H1 (cell line): Measurements from ENCODE around the gene CFAP65. TPM values are rescaled to one million over a fixed set of nuclear protein-coding genes. Genes with fewer than 3 reads are reported as not detected.
A peak's percentile ranks its signal among the peaks of the same experiment; 100 is the strongest.

Experiments
- CTCF ChIA-PET: fragments of 300-600 bp; sonication (Branson Sonifier 250); formaldehyde crosslinking; loops from one replicate; lab custom pipeline; 2021; ENCODE audit not compliant: partially characterized antibody; lab: Charles Lee
- POLR2A ChIA-PET: fragments of 300-600 bp; sonication (Branson Sonifier 250); formaldehyde crosslinking; loops from one replicate; lab custom pipeline; 2021; ENCODE audit warnings: inconsistent platforms; ENCODE audit not compliant: partially characterized antibody; lab: Charles Lee
- DNase-seq, 2 experiments: peaks; one replicate each; pipeline versions ENCODE4 v3.0.0 to v3.0.0-alpha.2; 2010 to 2022; ENCODE audit warnings: low spot score in 2 of 2, low read depth in 1 of 2, mixed read lengths in 1 of 2
- FAIRE-seq: peaks from 2 replicates; lab custom pipeline; 2011; peaks lifted over from hg19 to GRCh38; lab: Jason Lieb, UNC
- H2AFZ ChIP-seq: 2 replicates; pipeline ENCODE4 v1.8.1; 2012; ENCODE audit warnings: low read length, inconsistent platforms
- H2AK5ac ChIP-seq: 2 replicates; pipeline ENCODE4 v1.6.1; 2013; ENCODE audit warnings: low read depth, low read length
- H2BK120ac ChIP-seq: replicated peaks from 2 replicates; pipeline ENCODE3; 2013; ENCODE audit warnings: low read depth, low read length, inconsistent platforms
- H2BK12ac ChIP-seq: 2 replicates; pipeline ENCODE4 v1.6.1; 2013; ENCODE audit warnings: low read depth, low read length
- H2BK15ac ChIP-seq: 2 replicates; pipeline ENCODE4 v1.6.1; 2013; ENCODE audit warnings: low read length
- H2BK20ac ChIP-seq: 2 replicates; pipeline ENCODE4 v1.6.1; 2013; ENCODE audit warnings: low read length
- H2BK5ac ChIP-seq: 2 replicates; pipeline ENCODE4 v1.6.1; 2013; ENCODE audit warnings: low read depth, low read length
- H3K14ac ChIP-seq: 2 replicates; pipeline ENCODE4 v1.6.1; 2013; ENCODE audit warnings: inconsistent platforms; ENCODE audit not compliant: insufficient read length
- H3K18ac ChIP-seq: 2 replicates; pipeline ENCODE4 v1.6.1; 2013; ENCODE audit warnings: low read length; ENCODE audit errors: extremely low read depth
- H3K23ac ChIP-seq: 2 replicates; pipeline ENCODE4 v1.6.1; 2013; ENCODE audit warnings: inconsistent platforms; ENCODE audit not compliant: insufficient read length
- H3K23me2 ChIP-seq: 2 replicates; pipeline ENCODE4 v1.6.1; 2013; ENCODE audit warnings: low read depth, low read length
- H3K27ac ChIP-seq: 2 replicates; pipeline ENCODE4 v1.6.1; 2011; ENCODE audit warnings: low read depth, low read length, inconsistent platforms
- H3K27me3 ChIP-seq, 4 experiments: replicated peaks in 1 of 4; 1 replicate in 1 of 4; 2 replicates in 3 of 4; pipeline versions ENCODE4 v1.6.1 to v1.8.1; 2011 to 2013; ENCODE audit warnings: low read length in 3 of 4, mild to moderate bottlenecking in 3 of 4, inconsistent platforms in 2 of 4, mixed read lengths in 2 of 4, moderate library complexity in 1 of 4; ENCODE audit not compliant: control insufficient read depth in 3 of 4, insufficient read depth in 3 of 4; ENCODE audit errors: extremely low read depth in 1 of 4
- H3K36me3 ChIP-seq, 4 experiments: 2 replicates each; pipeline versions ENCODE4 v1.6.1 to v1.8.1; 2011 to 2013; ENCODE audit warnings: mild to moderate bottlenecking in 4 of 4, low read length in 3 of 4, moderate library complexity in 2 of 4, control low read depth in 1 of 4, inconsistent platforms in 1 of 4; ENCODE audit not compliant: insufficient read depth in 4 of 4, control insufficient read depth in 2 of 4
- H3K4ac ChIP-seq: replicated peaks from 2 replicates; pipeline ENCODE3; 2013; ENCODE audit warnings: low read length, low read depth, mixed read lengths, inconsistent platforms; ENCODE audit not compliant: insufficient read length
- H3K4me1 ChIP-seq, 4 experiments: replicated peaks in 1 of 4; 1 replicate in 1 of 4; 2 replicates in 3 of 4; pipeline versions ENCODE4 v1.6.1 to v1.8.1; 2011 to 2013; ENCODE audit warnings: low read length in 3 of 4, inconsistent platforms in 2 of 4, mixed read lengths in 1 of 4; ENCODE audit not compliant: insufficient read depth in 4 of 4, control insufficient read depth in 3 of 4
- H3K4me2 ChIP-seq, 2 experiments: 2 replicates each; pipeline versions ENCODE4 v1.6.1 to v1.8.1; 2011 to 2013; ENCODE audit warnings: low read depth in 2 of 2, low read length in 2 of 2, control low read depth in 1 of 2, inconsistent platforms in 1 of 2, mild to moderate bottlenecking in 1 of 2; ENCODE audit not compliant: insufficient read depth in 1 of 2
- H3K4me3 ChIP-seq, 4 experiments: fragments of 200-600, 300-600 bp in 1 of 4; sonication (generic), shearing (Covaris generic), sonication (Bioruptor Twin) in 1 of 4; 2 replicates each; pipeline versions ENCODE4 v1.5.1 to v1.8.1; 2011 to 2016; ENCODE audit warnings: low read length in 4 of 4, low read depth in 3 of 4, control low read depth in 2 of 4, inconsistent platforms in 2 of 4, mild to moderate bottlenecking in 2 of 4, mixed read lengths in 1 of 4, moderate library complexity in 1 of 4; ENCODE audit not compliant: insufficient read depth in 2 of 4; ENCODE audit errors: extremely low read depth in 1 of 4
- H3K56ac ChIP-seq: replicated peaks from 2 replicates; pipeline ENCODE3; 2013; ENCODE audit warnings: low read depth, mild to moderate bottlenecking, mixed read lengths, low read length, inconsistent platforms; ENCODE audit not compliant: insufficient read length
- H3K79me1 ChIP-seq: 2 replicates; pipeline ENCODE4 v1.6.1; 2013; ENCODE audit warnings: low read depth, low read length, control low read depth
- H3K79me2 ChIP-seq, 2 experiments: 2 replicates each; pipeline versions ENCODE4 v1.6.1 to v1.8.1; 2012 to 2013; ENCODE audit warnings: low read length in 2 of 2, mild to moderate bottlenecking in 2 of 2, inconsistent platforms in 1 of 2; ENCODE audit not compliant: insufficient read depth in 2 of 2, control insufficient read depth in 1 of 2
- H3K9ac ChIP-seq, 4 experiments: replicated peaks in 1 of 4; 1 replicate in 1 of 4; 2 replicates in 3 of 4; pipeline versions ENCODE4 v1.6.1 to v1.8.1; 2011 to 2013; ENCODE audit warnings: low read depth in 3 of 4, low read length in 3 of 4, control low read depth in 2 of 4, mild to moderate bottlenecking in 2 of 4, moderate library complexity in 2 of 4, inconsistent platforms in 1 of 4; ENCODE audit errors: extremely low read depth in 1 of 4
- H3K9me3 ChIP-seq, 2 experiments: 2 replicates each; pipeline versions ENCODE4 v1.6.1 to v1.8.1; 2012 to 2013; ENCODE audit warnings: mild to moderate bottlenecking in 2 of 2, moderate library complexity in 2 of 2, control low read depth in 1 of 2, inconsistent platforms in 1 of 2, low read depth in 1 of 2, low read length in 1 of 2, mixed read lengths in 1 of 2; ENCODE audit not compliant: insufficient read depth in 2 of 2
- H4K20me1 ChIP-seq, 2 experiments: replicated peaks in 1 of 2; 2 replicates each; pipeline versions ENCODE3 to v1.8.1; 2011 to 2013; ENCODE audit warnings: inconsistent platforms in 2 of 2, low read length in 2 of 2, mild to moderate bottlenecking in 1 of 2; ENCODE audit not compliant: insufficient read depth in 2 of 2, control insufficient read depth in 1 of 2
- H4K5ac ChIP-seq: 2 replicates; pipeline ENCODE4 v1.6.1; 2013; ENCODE audit warnings: low read length, low read depth, mixed read lengths, inconsistent platforms; ENCODE audit not compliant: insufficient read length
- H4K8ac ChIP-seq: 2 replicates; pipeline ENCODE4 v1.8.0; 2013; ENCODE audit warnings: mild to moderate bottlenecking, moderate library complexity, low read length, inconsistent platforms; ENCODE audit not compliant: insufficient read depth; ENCODE audit errors: extremely low read depth
- H4K91ac ChIP-seq: replicated peaks from 2 replicates; pipeline ENCODE3; 2013; ENCODE audit warnings: low read length, mixed read lengths, inconsistent platforms; ENCODE audit not compliant: insufficient read length
- CBX8 ChIP-seq: fragments of 300-800, 300-1000 bp; sonication (generic); IDR thresholded peaks from 2 replicates; pipeline ENCODE4 v1.7.1; 2016; ENCODE audit warnings: low read depth, low read length, borderline replicate concordance
- CREB1 ChIP-seq: IDR thresholded peaks from 2 replicates; pipeline ENCODE4 v1.6.1; 2012; ENCODE audit warnings: inconsistent platforms
- HDAC2 ChIP-seq, 2 experiments: fragments of 300-600 bp in 1 of 2; sonication (generic) in 1 of 2; IDR thresholded peaks; 2 replicates each; pipeline ENCODE4 v1.6.1; 2011 to 2012; ENCODE audit warnings: low read depth in 2 of 2, low read length in 2 of 2, mild to moderate bottlenecking in 2 of 2, moderate library complexity in 2 of 2, borderline replicate concordance in 1 of 2, inconsistent platforms in 1 of 2
- KDM4A ChIP-seq: IDR thresholded peaks from one replicate; pipeline ENCODE4 v1.7.1; 2012; ENCODE audit warnings: low read depth, mild to moderate bottlenecking, moderate library complexity, low read length, inconsistent platforms; ENCODE audit not compliant: severe bottlenecking
- NANOG ChIP-seq: IDR thresholded peaks from 2 replicates; pipeline ENCODE4 v1.6.1; 2011; ENCODE audit warnings: low read length, low read depth, mild to moderate bottlenecking, inconsistent platforms; ENCODE audit not compliant: insufficient read depth, poor library complexity, severe bottlenecking
- PHF8 ChIP-seq: fragments of 200-600 bp; sonication (generic); conservative IDR thresholded peaks from 2 replicates; pipeline ENCODE4 v1.7.1; 2012; ENCODE audit warnings: low read depth, mild to moderate bottlenecking, inconsistent platforms, low read length, moderate library complexity
- WGBS, 2 experiments: shearing (Covaris generic) in 1 of 2; methylation state at CpG; one replicate each; pipeline versions ENCODE4 v1.1.6 to v1.1.7; 2013 to 2015; ENCODE audit warnings: low lambda C conversion rate in 2 of 2, mixed read lengths in 2 of 2, inconsistent platforms in 1 of 2, low coverage in 1 of 2, missing lambda C conversion rate in 1 of 2; ENCODE audit not compliant: insufficient replicate concordance in 2 of 2, insufficient coverage in 1 of 2, insufficient read length in 1 of 2; ENCODE audit errors: extremely low coverage in 1 of 2, missing lambda C conversion rate in 1 of 2; 5-methylcytosine and 5-hydroxymethylcytosine counted together
- polyA plus RNA-seq, 7 experiments: library from polyadenylated mRNA; depleted of rRNA in 3 of 7; stranded (reverse) in 5 of 7; unstranded in 2 of 7; fragments of >200 nt in 5 of 7; fragments of 200-250 nt in 2 of 7; gene quantifications; 1 replicate in 5 of 7; 2 replicates in 1 of 7; 4 replicates in 1 of 7; pipeline versions ENCODE4 v1.2.1 to v1.2.3, GENCODE V29; 2011 to 2013; ENCODE audit warnings: missing spikeins in 2 of 7, mixed read lengths in 2 of 7
- total RNA-seq: library from RNA; stranded (reverse); fragmentation: NEBNext Ultra II Directional; extraction: Animal tissue kit (Norgen Biotek cat#: 25700); gene quantifications from 2 replicates; pipeline ENCODE4 v1.2.1, GENCODE V29; 2021

The CFAP65 gene
- total and polyA plus RNA-seq, 2 of the 8 experiments (the other 6 are each of a cell fraction or from before 2014, with no cell fraction given) = 0.19 to 0.45 TPM

DNA sequence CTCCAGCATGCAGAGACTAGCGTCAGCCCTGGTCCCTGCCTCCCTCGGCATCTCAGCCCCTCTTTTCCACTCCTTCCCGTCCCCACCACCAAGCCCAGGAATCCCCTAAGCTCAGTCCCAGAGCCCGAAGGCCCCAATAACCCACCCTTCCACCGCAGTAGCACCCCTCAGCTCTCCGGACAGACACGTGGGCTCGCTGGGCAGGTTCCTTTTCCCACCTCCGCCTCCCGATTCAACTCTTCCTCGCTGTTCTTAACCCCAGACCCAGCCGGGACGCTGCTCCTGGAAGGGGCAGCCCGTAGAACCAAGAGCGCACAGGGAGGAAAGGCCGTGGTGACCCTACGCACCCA is 18.0 kb upstream of the CFAP65 start:
- Histone ChIP-seq H3K79me1 (no peaks in the 10 kb centered on the region), H2BK20ac (no peak overlapping the region)
- 21% methylated on average over 16 of the region's 17 CpGs; no CpG with 5 or more reads in 1 of the 2 experiments for WGBS, 2 experiments

More for the DNA sequence above, 18.0 kb upstream of the CFAP65 start:
- Histone ChIP-seq H3K4me2 (peak overlapping the region; percentile 46 to 70; a peak in 2 of 4 replicates), H3K23ac (no peak overlapping the region), H3K9me3 (no peaks in the 10 kb centered on the region), H2BK12ac (no peak overlapping the region), H4K5ac (no peak overlapping the region), H2AK5ac (no peak overlapping the region), H2BK5ac (no peak overlapping the region), H3K14ac (no peak overlapping the region), H4K20me1 (peaks cover 8 to 9% of the 10 kb centered on the region in 2 experiments), H3K4me3 (peak overlapping the region in 1 of 4 experiments; percentile 47; a peak in 2 of 8 replicates), H2BK120ac (no peak overlapping the region), H4K91ac (no peak overlapping the region), H3K27me3 (peaks cover 70 to 93% (median 86%) of the 10 kb centered on the region in 4 experiments), H2AFZ (no peak overlapping the region), H2BK15ac (no peak overlapping the region), H3K4me1 (peaks cover 0 to 27% (median 14%) of the 10 kb centered on the region in 4 experiments; a peak in 6 of 7 replicates), H3K9ac (no peak overlapping the region), H3K79me2 (no peaks in the 10 kb centered on the region), H3K4ac (no peak overlapping the region), H3K18ac (peak overlapping the region; percentile 19; the same call in 1 of the 2 replicates), H3K56ac (no peak overlapping the region), H3K27ac (no peak overlapping the region), H3K36me3 (peaks cover 0 to 13% (median 0%) of the 10 kb centered on the region in 4 experiments; a peak in 1 of 8 replicates), H4K8ac (no peak overlapping the region), H3K23me2 (peaks cover 5% of the 10 kb centered on the region; the same call in 1 of the 2 replicates)
- DNase-seq = peak in 1 of 2 experiments; percentile 52
- FAIRE-seq = no peak
- ChIA-PET CTCF (interaction anchor here (1.2 to 62.8 kb wide), 22 partner anchors 2 to 357 kb away, joined by 3 to 1777 read pairs (median 9); partner anchors contain the start of genes CFAP65, CRYBA2, IHH and NHEJ1), POLR2A (interaction anchor here (1.1 to 1.7 kb wide), 2 partner anchors 20 to 98 kb away, joined by 3 to 5 read pairs; no protein-coding TSS in a partner anchor)
- TF ChIP-seq KDM4A (no peak), CREB1 (no peak), PHF8 (no peak), HDAC2 (IDR thresholded peaks at IDR 0.05; ENCODE audit: borderline replicate concordance in 1 of 2, low read depth in 2 of 2, low read length in 2 of 2) (no peak), NANOG (no peak), CBX8 (no peak)
